K562 (cell line): ENCODE results near the gene SLC39A3. TPM values are rescaled to one million over a fixed set of nuclear protein-coding genes. Genes with fewer than 3 reads are reported as not detected.
A peak's percentile ranks its signal among the peaks of the same experiment; 100 is the strongest.

Source experiments
- ADNP ChIP-seq: fragments of 200-800 bp; sonication (Bioruptor generic); IDR thresholded peaks from 2 replicates; pipeline ENCODE4 v1.6.1; 2016; ENCODE audit warnings: missing genetic modification characterization, missing compliant biosample characterization
- CBFB ChIP-seq: sonication (generic); formaldehyde crosslinking; IDR thresholded peaks from 2 replicates; pipeline ENCODE4 v1.4.0; 2020; ENCODE audit warnings: mild to moderate bottlenecking, missing genetic modification reagents
- CHD2 ChIP-seq: IDR thresholded peaks from 2 replicates; pipeline ENCODE4 v1.6.1; 2011; ENCODE audit warnings: low read depth, low read length
- EHMT2 ChIP-seq: fragments of 450-650 bp; IDR thresholded peaks from 2 replicates; pipeline ENCODE4 v1.6.1; 2018; ENCODE audit warnings: antibody characterized with exemption
- GABPA ChIP-seq: fragments of 200-800 bp; sonication (Bioruptor generic); conservative IDR thresholded peaks from 2 replicates; pipeline ENCODE4 v1.6.1; 2016; ENCODE audit warnings: low read depth, missing genetic modification characterization, missing compliant biosample characterization
- HCFC1 ChIP-seq: IDR thresholded peaks from 2 replicates; pipeline ENCODE4 v1.6.1; 2012; ENCODE audit warnings: low read depth, low read length, improper control_type of control experiment
- HEY1 ChIP-seq: fragments of 250-450 bp; sonication (Bioruptor Pico); IDR thresholded peaks from 2 replicates; pipeline ENCODE4 v1.5.0; 2020; ENCODE audit warnings: mild to moderate bottlenecking, moderate library complexity, borderline replicate concordance
- HMGN3 ChIP-seq: IDR thresholded peaks from 2 replicates; pipeline ENCODE4 v1.6.1; 2011; ENCODE audit warnings: borderline replicate concordance, low read depth, mild to moderate bottlenecking, mixed read lengths, low read length; ENCODE audit not compliant: insufficient read length; ENCODE audit errors: extremely low read depth
- JUNB ChIP-seq: fragments of 450-650 bp; formaldehyde crosslinking; conservative IDR thresholded peaks from 2 replicates; pipeline ENCODE4 v1.4.0; 2020; ENCODE audit warnings: mild to moderate bottlenecking
- KDM2B ChIP-seq: fragments of 250-450 bp; sonication (Bioruptor Pico); IDR thresholded peaks from 2 replicates; pipeline ENCODE4 v1.8.0; 2021; ENCODE audit warnings: mild to moderate bottlenecking, moderate library complexity
- L3MBTL2 ChIP-seq: fragments of 450-650 bp; IDR thresholded peaks from 2 replicates; pipeline ENCODE4 v1.6.1; 2016; ENCODE audit warnings: mild to moderate bottlenecking, moderate library complexity
- MCM2 ChIP-seq: fragments of 450-650 bp; IDR thresholded peaks from 2 replicates; pipeline ENCODE4 v1.6.1; 2017; ENCODE audit warnings: low read depth, mild to moderate bottlenecking
- SREBF2 ChIP-seq: sonication (generic); formaldehyde crosslinking; IDR thresholded peaks from 2 replicates; pipeline ENCODE4 v1.4.0; 2020; ENCODE audit warnings: mild to moderate bottlenecking, missing genetic modification reagents
- TBP ChIP-seq: optimal IDR thresholded peaks from 2 replicates; pipeline ENCODE3; 2011; ENCODE audit warnings: low read depth, low read length, improper control_type of control experiment
- ZNF121 ChIP-seq: sonication (generic); formaldehyde crosslinking; conservative IDR thresholded peaks from 2 replicates; pipeline ENCODE4 v1.8.0; 2022; ENCODE audit warnings: missing genetic modification reagents
- ZNF165 ChIP-seq: fragments of 250-450 bp; sonication (Bioruptor Pico); IDR thresholded peaks from 2 replicates; pipeline ENCODE4 v1.4.0; 2020; ENCODE audit warnings: borderline replicate concordance
- ZNF408 ChIP-seq: fragments of 250-450 bp; sonication (Bioruptor Pico); IDR thresholded peaks from 2 replicates; pipeline ENCODE4 v1.4.0; 2020; ENCODE audit warnings: low read depth, mild to moderate bottlenecking, moderate library complexity
- ZNF717 ChIP-seq: fragments of 250-450 bp; sonication (Bioruptor Pico); IDR thresholded peaks from 2 replicates; pipeline ENCODE4 v1.5.0; 2021
- polyA plus RNA-seq, 8 experiments: library from polyadenylated mRNA; depleted of rRNA in 4 of 8; stranded (reverse) in 5 of 8; unstranded in 3 of 8; fragments of >200 nt; fragmentation: Nextera tagmentation in 2 of 8; fragmentation: Illumina TruSeq in 1 of 8; extraction: Ambion mirVana in 2 of 8; extraction: Trizol in 1 of 8; gene quantifications; 2 replicates each; pipeline versions ENCODE4 v1.2.1 to v1.2.3, GENCODE V29; 2011 to 2014; ENCODE audit warnings: inconsistent platforms in 1 of 8, missing spikeins in 1 of 8
- total RNA-seq, 7 experiments: library from RNA; depleted of rRNA in 6 of 7; stranded (reverse); fragments of >200 nt in 6 of 7; fragmentation: Illumina TruSeq in 2 of 7; extraction: Trizol in 2 of 7; gene quantifications; 2 replicates each; pipeline versions ENCODE4 v1.2.1 to v1.2.3, GENCODE V29; 2011 to 2021; ENCODE audit warnings: low replicate concordance in 1 of 7
- TF ChIP-seq, protein P1 (sequence below): fragments of 250-450 bp; sonication (Bioruptor Pico); IDR thresholded peaks from 2 replicates; pipeline ENCODE4 v1.6.1; 2021; ENCODE audit warnings: mild to moderate bottlenecking
- TF ChIP-seq, protein P2 (sequence below): sonication (generic); formaldehyde crosslinking; IDR thresholded peaks from 2 replicates; pipeline ENCODE4 v1.8.1; 2023; ENCODE audit warnings: mild to moderate bottlenecking, missing genetic modification reagents
- TF ChIP-seq, protein P3 (sequence below): IDR thresholded peaks from 3 replicates; pipeline ENCODE4 v1.6.1; 2011; ENCODE audit warnings: borderline replicate concordance, mild to moderate bottlenecking, moderate library complexity; ENCODE audit not compliant: insufficient read length; ENCODE audit errors: extremely low read depth
- TF ChIP-seq, protein P4 (sequence below): fragments of 250-450 bp; sonication (Bioruptor Pico); IDR thresholded peaks from 2 replicates; pipeline ENCODE4 v1.4.0; 2020; ENCODE audit warnings: borderline replicate concordance

The SLC39A3 gene
- total and polyA plus RNA-seq, 9 of the 15 experiments (the other 6 are each of a cell fraction or from before 2014, with no cell fraction given): 2.3 to 215 (median 127) TPM

DNA sequence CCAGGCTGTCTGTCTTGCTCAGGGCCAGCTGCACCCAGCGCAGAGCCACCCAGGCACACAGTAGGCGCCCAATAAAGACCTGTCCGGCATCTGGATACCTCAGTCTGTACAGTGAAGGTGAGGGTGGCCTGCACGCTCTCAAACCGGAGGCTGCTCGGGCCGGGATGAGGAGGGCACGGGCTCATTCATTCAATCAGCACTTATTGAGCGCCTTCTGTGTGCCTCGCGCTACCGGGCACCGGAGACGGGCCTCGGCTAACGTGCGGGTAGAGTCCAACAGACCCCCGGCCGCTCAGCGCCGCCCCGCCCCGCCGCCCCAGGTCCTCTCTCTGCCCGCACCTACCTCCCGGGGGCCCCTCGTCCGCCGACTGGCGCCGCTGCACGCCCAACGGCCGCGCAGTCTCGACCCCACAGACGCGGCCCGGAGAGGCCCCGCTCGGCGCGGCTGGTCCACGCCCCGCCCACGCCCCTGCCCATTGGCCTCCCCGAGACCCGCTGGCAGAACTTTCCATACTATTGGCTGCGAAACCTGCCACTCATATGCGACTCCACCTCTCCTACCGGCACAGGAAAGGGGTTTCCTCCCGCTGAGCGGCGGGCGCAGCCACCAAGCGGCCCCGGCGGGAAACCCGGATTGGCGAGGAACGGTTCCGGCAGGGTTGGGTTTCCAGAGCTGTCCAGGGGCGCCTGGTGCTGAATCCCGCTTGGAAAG is at the start of gene SLC39A3 (continued):
- TF ChIP-seq ADNP (tag): no peak; the same call in 1 of the 2 replicates
- peak; percentile 97 for TF ChIP-seq GABPA (tag)
- TF ChIP-seq, protein P1, sequence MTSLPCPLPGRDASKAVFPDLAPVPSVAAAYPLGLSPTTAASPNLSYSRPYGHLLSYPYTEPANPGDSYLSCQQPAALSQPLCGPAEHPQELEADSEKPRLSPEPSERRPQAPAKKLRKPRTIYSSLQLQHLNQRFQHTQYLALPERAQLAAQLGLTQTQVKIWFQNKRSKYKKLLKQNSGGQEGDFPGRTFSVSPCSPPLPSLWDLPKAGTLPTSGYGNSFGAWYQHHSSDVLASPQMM (CRISPR knock-in tag): no peak
- TF ChIP-seq HCFC1: peak; percentile 92
- TF ChIP-seq, protein P2, sequence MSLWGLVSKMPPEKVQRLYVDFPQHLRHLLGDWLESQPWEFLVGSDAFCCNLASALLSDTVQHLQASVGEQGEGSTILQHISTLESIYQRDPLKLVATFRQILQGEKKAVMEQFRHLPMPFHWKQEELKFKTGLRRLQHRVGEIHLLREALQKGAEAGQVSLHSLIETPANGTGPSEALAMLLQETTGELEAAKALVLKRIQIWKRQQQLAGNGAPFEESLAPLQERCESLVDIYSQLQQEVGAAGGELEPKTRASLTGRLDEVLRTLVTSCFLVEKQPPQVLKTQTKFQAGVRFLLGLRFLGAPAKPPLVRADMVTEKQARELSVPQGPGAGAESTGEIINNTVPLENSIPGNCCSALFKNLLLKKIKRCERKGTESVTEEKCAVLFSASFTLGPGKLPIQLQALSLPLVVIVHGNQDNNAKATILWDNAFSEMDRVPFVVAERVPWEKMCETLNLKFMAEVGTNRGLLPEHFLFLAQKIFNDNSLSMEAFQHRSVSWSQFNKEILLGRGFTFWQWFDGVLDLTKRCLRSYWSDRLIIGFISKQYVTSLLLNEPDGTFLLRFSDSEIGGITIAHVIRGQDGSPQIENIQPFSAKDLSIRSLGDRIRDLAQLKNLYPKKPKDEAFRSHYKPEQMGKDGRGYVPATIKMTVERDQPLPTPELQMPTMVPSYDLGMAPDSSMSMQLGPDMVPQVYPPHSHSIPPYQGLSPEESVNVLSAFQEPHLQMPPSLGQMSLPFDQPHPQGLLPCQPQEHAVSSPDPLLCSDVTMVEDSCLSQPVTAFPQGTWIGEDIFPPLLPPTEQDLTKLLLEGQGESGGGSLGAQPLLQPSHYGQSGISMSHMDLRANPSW: no peak
- TF ChIP-seq, protein P3, sequence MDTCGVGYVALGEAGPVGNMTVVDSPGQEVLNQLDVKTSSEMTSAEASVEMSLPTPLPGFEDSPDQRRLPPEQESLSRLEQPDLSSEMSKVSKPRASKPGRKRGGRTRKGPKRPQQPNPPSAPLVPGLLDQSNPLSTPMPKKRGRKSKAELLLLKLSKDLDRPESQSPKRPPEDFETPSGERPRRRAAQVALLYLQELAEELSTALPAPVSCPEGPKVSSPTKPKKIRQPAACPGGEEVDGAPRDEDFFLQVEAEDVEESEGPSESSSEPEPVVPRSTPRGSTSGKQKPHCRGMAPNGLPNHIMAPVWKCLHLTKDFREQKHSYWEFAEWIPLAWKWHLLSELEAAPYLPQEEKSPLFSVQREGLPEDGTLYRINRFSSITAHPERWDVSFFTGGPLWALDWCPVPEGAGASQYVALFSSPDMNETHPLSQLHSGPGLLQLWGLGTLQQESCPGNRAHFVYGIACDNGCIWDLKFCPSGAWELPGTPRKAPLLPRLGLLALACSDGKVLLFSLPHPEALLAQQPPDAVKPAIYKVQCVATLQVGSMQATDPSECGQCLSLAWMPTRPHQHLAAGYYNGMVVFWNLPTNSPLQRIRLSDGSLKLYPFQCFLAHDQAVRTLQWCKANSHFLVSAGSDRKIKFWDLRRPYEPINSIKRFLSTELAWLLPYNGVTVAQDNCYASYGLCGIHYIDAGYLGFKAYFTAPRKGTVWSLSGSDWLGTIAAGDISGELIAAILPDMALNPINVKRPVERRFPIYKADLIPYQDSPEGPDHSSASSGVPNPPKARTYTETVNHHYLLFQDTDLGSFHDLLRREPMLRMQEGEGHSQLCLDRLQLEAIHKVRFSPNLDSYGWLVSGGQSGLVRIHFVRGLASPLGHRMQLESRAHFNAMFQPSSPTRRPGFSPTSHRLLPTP: no peak
- TF ChIP-seq HMGN3: peak; percentile 49
- TF ChIP-seq HEY1 (CRISPR knock-in tag): no peak
- no peak; the same call in 1 of the 2 replicates for TF ChIP-seq CBFB (CRISPR knock-in tag)
- no peak for TF ChIP-seq SREBF2 (CRISPR knock-in tag)
- TF ChIP-seq ZNF121 (CRISPR knock-in tag): no peak
- TF ChIP-seq ZNF165 (CRISPR knock-in tag): no peak
- TF ChIP-seq KDM2B (CRISPR knock-in tag): no peak
- peak; percentile 85 for TF ChIP-seq CHD2
- TF ChIP-seq L3MBTL2: peak; percentile 20; the same call in 1 of the 2 replicates
- TF ChIP-seq JUNB: no peak
- TF ChIP-seq, protein P4, sequence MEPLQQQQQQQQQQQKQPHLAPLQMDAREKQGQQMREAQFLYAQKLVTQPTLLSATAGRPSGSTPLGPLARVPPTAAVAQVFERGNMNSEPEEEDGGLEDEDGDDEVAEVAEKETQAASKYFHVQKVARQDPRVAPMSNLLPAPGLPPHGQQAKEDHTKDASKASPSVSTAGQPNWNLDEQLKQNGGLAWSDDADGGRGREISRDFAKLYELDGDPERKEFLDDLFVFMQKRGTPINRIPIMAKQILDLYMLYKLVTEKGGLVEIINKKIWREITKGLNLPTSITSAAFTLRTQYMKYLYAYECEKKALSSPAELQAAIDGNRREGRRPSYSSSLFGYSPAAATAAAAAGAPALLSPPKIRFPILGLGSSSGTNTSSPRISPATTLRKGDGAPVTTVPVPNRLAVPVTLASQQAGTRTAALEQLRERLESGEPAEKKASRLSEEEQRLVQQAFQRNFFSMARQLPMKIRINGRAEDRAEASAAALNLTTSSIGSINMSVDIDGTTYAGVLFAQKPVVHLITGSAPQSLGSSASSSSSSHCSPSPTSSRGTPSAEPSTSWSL (CRISPR knock-in tag): no peak
- no peak for TF ChIP-seq MCM2
- TF ChIP-seq TBP: peak; percentile 56
- TF ChIP-seq EHMT2: peak; percentile 100
- TF ChIP-seq ZNF408: no peak
- TF ChIP-seq ZNF717 (CRISPR knock-in tag): no peak
